ENCODE results near the gene SLC43A2.

GRCh38 chr17:1541367-1541904, 87.2 kb downstream of the SLC43A2 start:
- TF ChIP-seq TAF1 (IDR thresholded peaks at IDR 0.05; ENCODE audit: borderline replicate concordance, low read depth, low read length) (no peak), POLR2A (IDR thresholded peaks at IDR 0.05; ENCODE audit: low read depth, low read length) (no peak)
